ENCODE results near the gene TPK1.
"Not testable (repeated sequence)": the region's sequence is repeated elsewhere in the genome, so short reads cannot be mapped to it uniquely, and the experiment has no call there.

Gene TPK1

DNA sequence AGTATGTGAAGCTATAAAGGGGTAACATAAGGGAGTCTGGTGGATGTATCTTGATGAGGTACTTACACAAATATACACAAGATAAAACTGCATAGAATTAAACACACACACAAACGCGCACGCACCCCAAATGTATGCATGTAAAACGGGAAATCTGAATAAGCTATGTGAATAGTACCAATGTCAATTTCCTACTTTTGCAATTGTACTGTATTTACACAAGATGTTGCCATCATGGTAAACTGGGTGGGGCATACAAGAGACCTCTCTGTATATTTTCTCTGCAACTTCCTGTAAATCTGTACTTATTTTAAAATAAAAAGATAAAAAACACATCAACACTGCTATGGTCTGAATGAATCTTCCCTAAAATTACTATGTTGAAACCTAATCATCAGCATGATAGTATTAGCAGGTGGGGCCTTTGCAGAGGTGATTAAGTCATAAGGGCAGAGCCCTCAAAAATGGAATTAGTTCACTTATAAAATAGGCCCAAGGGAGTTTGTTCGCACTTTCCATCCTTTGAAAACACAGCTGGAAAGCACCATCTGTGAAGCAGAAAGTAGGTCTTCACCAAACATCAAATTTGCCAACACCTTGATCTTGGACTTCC, 30.1 kb downstream of the TPK1 start:
- Histone ChIP-seq H3K4me3 (ENCODE audit: insufficient read depth, low read depth, low read length) (no peak overlapping the region), H3K4me1 (ENCODE audit: control insufficient read depth, insufficient read depth, low read length) (no peaks in the 10 kb centered on the region), H3K27me3 (ENCODE audit: control insufficient read depth, insufficient read depth, low read length, poor library complexity, severe bottlenecking) (no peaks in the 10 kb centered on the region), H3K9me3 (ENCODE audit: control insufficient read depth, low read length) (no peaks in the 10 kb centered on the region), H3K36me3 (ENCODE audit: control insufficient read depth, insufficient read depth, low read length) (no peaks in the 10 kb centered on the region), H3K27ac (ENCODE audit: insufficient read depth, low read depth, low read length, poor library complexity, severe bottlenecking) (no peak overlapping the region)
- WGBS, 2 experiments = 90 to 98% methylated on average over 1 to 5 of the region's 5 CpGs

GRCh38 chr7:144800678-144801436, 35.0 kb downstream of the TPK1 start:
- not testable (repeated sequence) for H3K4me1 ChIP-seq (ENCODE audit: control insufficient read depth, insufficient read depth, low read length); H3K27ac ChIP-seq (ENCODE audit: insufficient read depth, low read depth, low read length, poor library complexity, severe bottlenecking); H3K4me3 ChIP-seq (ENCODE audit: insufficient read depth, low read depth, low read length); H3K27me3 ChIP-seq (ENCODE audit: control insufficient read depth, insufficient read depth, low read length, poor library complexity, severe bottlenecking); H3K9me3 ChIP-seq (ENCODE audit: control insufficient read depth, low read length); H3K36me3 ChIP-seq (ENCODE audit: control insufficient read depth, insufficient read depth, low read length)
- WGBS, 2 experiments = 87 to 91% methylated on average over 4 of the region's 4 CpGs

- Histone ChIP-seq H3K4me3 (ENCODE audit: insufficient read depth, low read depth, low read length) (no peak overlapping the region), H3K27me3 (ENCODE audit: control insufficient read depth, insufficient read depth, low read length, poor library complexity, severe bottlenecking) (no peaks in the 10 kb centered on the region), H3K27ac (ENCODE audit: insufficient read depth, low read depth, low read length, poor library complexity, severe bottlenecking) (no peak overlapping the region), H3K9me3 (ENCODE audit: control insufficient read depth, low read length) (no peaks in the 10 kb centered on the region), H3K4me1 (ENCODE audit: control insufficient read depth, insufficient read depth, low read length) (no peaks in the 10 kb centered on the region), H3K36me3 (ENCODE audit: control insufficient read depth, insufficient read depth, low read length) (no peaks in the 10 kb centered on the region)
- WGBS, 2 experiments = 92 to 97% methylated on average over 5 of the region's 5 CpGs
Measured at GRCh38 chr7:144796919-144797318, 38.9 kb downstream of the TPK1 start.

DNA sequence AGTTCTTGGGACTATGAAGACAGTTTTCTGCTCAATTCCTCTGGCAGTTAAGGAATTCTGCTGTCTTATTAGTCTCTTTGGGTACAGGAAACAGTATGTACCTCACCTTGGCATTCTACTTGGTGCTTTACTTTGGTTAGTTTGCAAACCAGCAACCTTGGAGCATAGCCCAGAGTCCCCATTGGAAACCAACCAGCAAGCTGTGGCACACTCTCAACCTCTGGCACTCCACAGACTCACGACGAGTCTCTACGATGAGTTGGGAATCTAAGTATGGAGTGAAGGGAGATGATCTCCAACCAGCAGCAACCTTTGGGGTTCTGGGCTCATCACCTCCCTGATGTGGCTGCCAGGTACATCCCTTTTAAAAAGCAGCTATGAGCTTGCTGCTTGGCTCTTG, 43.8 kb downstream of the TPK1 start:
- Histone ChIP-seq H3K27me3 (ENCODE audit: control insufficient read depth, insufficient read depth, low read length, poor library complexity, severe bottlenecking) (no peaks in the 10 kb centered on the region), H3K4me3 (ENCODE audit: insufficient read depth, low read depth, low read length) (no peak overlapping the region), H3K36me3 (ENCODE audit: control insufficient read depth, insufficient read depth, low read length) (no peaks in the 10 kb centered on the region), H3K9me3 (ENCODE audit: control insufficient read depth, low read length) (no peaks in the 10 kb centered on the region), H3K4me1 (ENCODE audit: control insufficient read depth, insufficient read depth, low read length) (no peaks in the 10 kb centered on the region), H3K27ac (ENCODE audit: insufficient read depth, low read depth, low read length, poor library complexity, severe bottlenecking) (no peak overlapping the region)
- WGBS, 2 experiments = 95 to 97% methylated on average over 3 of the region's 3 CpGs

- Histone ChIP-seq H3K36me3 (ENCODE audit: control insufficient read depth, insufficient read depth, low read length) (no peaks in the 10 kb centered on the region), H3K27me3 (ENCODE audit: control insufficient read depth, insufficient read depth, low read length, poor library complexity, severe bottlenecking) (no peaks in the 10 kb centered on the region), H3K27ac (ENCODE audit: insufficient read depth, low read depth, low read length, poor library complexity, severe bottlenecking) (no peak overlapping the region), H3K9me3 (ENCODE audit: control insufficient read depth, low read length) (no peaks in the 10 kb centered on the region), H3K4me1 (ENCODE audit: control insufficient read depth, insufficient read depth, low read length) (no peaks in the 10 kb centered on the region), H3K4me3 (ENCODE audit: insufficient read depth, low read depth, low read length) (no peak overlapping the region)
- 86 to 88% methylated on average over 2 of the region's 2 CpGs for WGBS, 2 experiments
Measured at GRCh38 chr7:144791488-144791887, 44.4 kb downstream of the TPK1 start.

DNA sequence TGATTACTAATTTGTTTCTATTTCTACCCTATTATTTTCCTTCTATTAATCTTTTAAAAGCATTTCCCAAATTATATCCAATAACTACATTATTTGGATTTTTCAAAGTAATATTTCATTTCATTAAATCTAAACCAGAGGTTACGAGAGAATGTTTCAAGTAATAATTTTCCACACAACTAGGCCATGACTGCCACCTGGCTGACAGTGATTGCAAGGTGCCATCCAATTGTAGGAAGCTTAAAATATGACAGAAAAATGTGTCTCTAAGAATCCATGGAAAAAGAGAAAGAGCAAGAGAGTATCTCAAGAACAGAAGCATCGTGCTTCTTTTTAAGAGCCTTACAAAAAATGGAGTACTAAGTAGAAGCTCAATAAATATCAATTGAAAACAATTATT, 48.7 kb downstream of the TPK1 start:
- Histone ChIP-seq H3K27me3 (ENCODE audit: control insufficient read depth, insufficient read depth, low read length, poor library complexity, severe bottlenecking) (no peaks in the 10 kb centered on the region), H3K4me3 (ENCODE audit: insufficient read depth, low read depth, low read length) (no peak overlapping the region), H3K36me3 (ENCODE audit: control insufficient read depth, insufficient read depth, low read length) (no peaks in the 10 kb centered on the region), H3K9me3 (ENCODE audit: control insufficient read depth, low read length) (no peaks in the 10 kb centered on the region), H3K4me1 (ENCODE audit: control insufficient read depth, insufficient read depth, low read length) (no peaks in the 10 kb centered on the region), H3K27ac (ENCODE audit: insufficient read depth, low read depth, low read length, poor library complexity, severe bottlenecking) (no peak overlapping the region)
- 88 to 93% methylated on average over 1 to 2 of the region's 2 CpGs for WGBS, 2 experiments

GRCh38 chr7:144786522-144786921, 49.3 kb downstream of the TPK1 start:
- H3K4me1 ChIP-seq (ENCODE audit: control insufficient read depth, insufficient read depth, low read length) = no peaks in the 10 kb centered on the region
- 62 to 65% methylated on average over 2 of the region's 2 CpGs for WGBS, 2 experiments
- H3K27me3 ChIP-seq (ENCODE audit: control insufficient read depth, insufficient read depth, low read length, poor library complexity, severe bottlenecking) = no peaks in the 10 kb centered on the region
- no peak overlapping the region for H3K4me3 ChIP-seq (ENCODE audit: insufficient read depth, low read depth, low read length)
- no peaks in the 10 kb centered on the region for H3K9me3 ChIP-seq (ENCODE audit: control insufficient read depth, low read length)
- H3K36me3 ChIP-seq (ENCODE audit: control insufficient read depth, insufficient read depth, low read length) = no peaks in the 10 kb centered on the region
- H3K27ac ChIP-seq (ENCODE audit: insufficient read depth, low read depth, low read length, poor library complexity, severe bottlenecking) = no peak overlapping the region

GRCh38 chr7:144786079-144786478, 49.8 kb downstream of the TPK1 start:
- H3K36me3 ChIP-seq (ENCODE audit: control insufficient read depth, insufficient read depth, low read length) = no peaks in the 10 kb centered on the region
- WGBS, 2 experiments = 56 to 80% methylated on average over 1 of the region's 1 CpG
- no peaks in the 10 kb centered on the region for H3K9me3 ChIP-seq (ENCODE audit: control insufficient read depth, low read length)
- H3K4me1 ChIP-seq (ENCODE audit: control insufficient read depth, insufficient read depth, low read length) = no peaks in the 10 kb centered on the region
- H3K27me3 ChIP-seq (ENCODE audit: control insufficient read depth, insufficient read depth, low read length, poor library complexity, severe bottlenecking) = no peaks in the 10 kb centered on the region
- no peak overlapping the region for H3K27ac ChIP-seq (ENCODE audit: insufficient read depth, low read depth, low read length, poor library complexity, severe bottlenecking)
- H3K4me3 ChIP-seq (ENCODE audit: insufficient read depth, low read depth, low read length) = no peak overlapping the region

DNA sequence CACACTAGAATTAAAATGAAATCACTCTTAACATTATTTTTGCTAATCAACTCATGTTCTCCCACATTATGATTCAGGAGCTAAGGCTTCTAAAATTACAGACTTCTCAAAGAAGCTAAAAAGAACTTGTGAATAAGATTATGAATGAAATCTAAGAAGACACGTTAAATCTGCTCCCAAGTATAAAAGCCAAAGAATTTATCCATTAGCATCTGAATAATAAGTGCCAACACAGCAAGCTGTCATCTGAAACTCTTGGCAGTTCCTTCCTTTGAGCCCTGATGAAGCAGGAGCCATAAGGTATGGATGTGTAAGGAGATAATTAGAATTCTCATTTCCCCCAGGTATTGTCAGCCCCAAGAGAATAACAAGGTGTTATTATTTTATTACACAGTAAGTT, 50.3 kb downstream of the TPK1 start:
- no peaks in the 10 kb centered on the region for H3K4me1 ChIP-seq (ENCODE audit: control insufficient read depth, insufficient read depth, low read length)
- no peaks in the 10 kb centered on the region for H3K36me3 ChIP-seq (ENCODE audit: control insufficient read depth, insufficient read depth, low read length)
- no peaks in the 10 kb centered on the region for H3K9me3 ChIP-seq (ENCODE audit: control insufficient read depth, low read length)
- no peak overlapping the region for H3K27ac ChIP-seq (ENCODE audit: insufficient read depth, low read depth, low read length, poor library complexity, severe bottlenecking)
- whole genome bisulfite sequencing, 2 experiments = 33 to 50% methylated on average over 1 of the region's 1 CpG
- no peak overlapping the region for H3K4me3 ChIP-seq (ENCODE audit: insufficient read depth, low read depth, low read length)
- H3K27me3 ChIP-seq (ENCODE audit: control insufficient read depth, insufficient read depth, low read length, poor library complexity, severe bottlenecking) = no peaks in the 10 kb centered on the region

GRCh38 chr7:144784943-144785342, 50.9 kb downstream of the TPK1 start:
- 88 to 90% methylated on average over 3 of the region's 3 CpGs for WGBS, 2 experiments
- Histone ChIP-seq H3K27ac (ENCODE audit: insufficient read depth, low read depth, low read length, poor library complexity, severe bottlenecking) (no peak overlapping the region), H3K4me3 (ENCODE audit: insufficient read depth, low read depth, low read length) (no peak overlapping the region), H3K4me1 (ENCODE audit: control insufficient read depth, insufficient read depth, low read length) (no peaks in the 10 kb centered on the region), H3K27me3 (ENCODE audit: control insufficient read depth, insufficient read depth, low read length, poor library complexity, severe bottlenecking) (no peaks in the 10 kb centered on the region), H3K36me3 (ENCODE audit: control insufficient read depth, insufficient read depth, low read length) (no peaks in the 10 kb centered on the region), H3K9me3 (ENCODE audit: control insufficient read depth, low read length) (no peaks in the 10 kb centered on the region)
